CD4-positive, alpha-beta T cell (primary cell): ENCODE data around the gene AKNA. TPM values are rescaled to one million over a fixed set of nuclear protein-coding genes. Genes with fewer than 3 reads are reported as not detected.

Source experiments
- ATAC-seq: fragments of 200-7000 bp; cut with Tn5 transposase; one replicate; pipeline ENCODE4 v1.10.0; 2022; ENCODE audit warnings: mild to moderate bottlenecking; ENCODE audit not compliant: poor library complexity
- CTCF ChIA-PET: fragments of 350-600 bp; sonication (Branson Sonifier 250); formaldehyde crosslinking; loops from one replicate; lab custom pipeline; 2021; ENCODE audit warnings: antibody characterized with exemption, inconsistent platforms; lab: Charles Lee
- POLR2A ChIA-PET: fragments of 350-600 bp; sonication (Branson Sonifier 250); formaldehyde crosslinking; loops from one replicate; lab custom pipeline; 2021; ENCODE audit warnings: antibody characterized with exemption, inconsistent platforms; lab: Charles Lee
- DNase-seq, 14 experiments: peaks; one replicate each; pipeline ENCODE4 v3.0.0-alpha.2; 2013 to 2020; ENCODE audit warnings: mixed read lengths in 2 of 14
- H3K27ac ChIP-seq, 2 donors: one replicate each; pipeline versions ENCODE4 v1.5.1 to v1.7.0; 2013; ENCODE audit warnings: low read length in 2 of 2, low read depth in 1 of 2, mild to moderate bottlenecking in 1 of 2
- H3K27me3 ChIP-seq, 2 experiments: 1 replicate in 1 of 2; 2 replicates in 1 of 2; pipeline versions ENCODE4 v1.6.1 to v1.7.0; 2013; ENCODE audit warnings: low read length in 2 of 2, control low read depth in 1 of 2, mild to moderate bottlenecking in 1 of 2, moderate library complexity in 1 of 2; ENCODE audit not compliant: insufficient read depth in 2 of 2, control insufficient read depth in 1 of 2
- H3K36me3 ChIP-seq: one replicate; pipeline ENCODE4 v1.6.1; 2013; ENCODE audit warnings: low read length, control low read depth; ENCODE audit not compliant: insufficient read depth
- H3K4me1 ChIP-seq: one replicate; pipeline ENCODE4 v1.6.1; 2013; ENCODE audit warnings: low read length, control low read depth; ENCODE audit not compliant: insufficient read depth
- H3K4me3 ChIP-seq: one replicate; pipeline ENCODE4 v1.5.1; 2013; ENCODE audit warnings: mild to moderate bottlenecking, low read length, moderate library complexity
- H3K9me3 ChIP-seq, 2 experiments: 1 replicate in 1 of 2; 2 replicates in 1 of 2; pipeline versions ENCODE4 v1.6.1 to v1.7.0; 2013; ENCODE audit warnings: low read length in 2 of 2, mild to moderate bottlenecking in 2 of 2, control low read depth in 1 of 2, moderate library complexity in 1 of 2; ENCODE audit not compliant: control insufficient read depth in 1 of 2, insufficient read depth in 1 of 2
- H3K27ac Mint-ChIP-seq: one replicate; pipeline ENCODE4 v1.8.0; 2020; ENCODE audit warnings: mixed read lengths
- H3K27me3 Mint-ChIP-seq: one replicate; pipeline ENCODE4 v1.8.0; 2021; ENCODE audit warnings: mixed read lengths
- H3K36me3 Mint-ChIP-seq: one replicate; pipeline ENCODE4 v1.8.0; 2021; ENCODE audit warnings: low read depth, mixed read lengths
- H3K4me1 Mint-ChIP-seq: one replicate; pipeline ENCODE4 v1.8.0; 2021; ENCODE audit warnings: low read depth, mixed read lengths
- H3K4me3 Mint-ChIP-seq: one replicate; pipeline ENCODE4 v1.8.0; 2020; ENCODE audit warnings: mild to moderate bottlenecking, mixed read lengths
- H3K9me3 Mint-ChIP-seq: one replicate; pipeline ENCODE4 v1.8.0; 2020; ENCODE audit warnings: mixed read lengths
- intact Hi-C, 2 experiments: fragments of 100-400 bp; cut with DNase I in 1 of 2; cut with micrococcal nuclease in 1 of 2; formaldehyde crosslinking; loops; one replicate each; pipeline versions ENCODE4 v1.15.1 to v1.9.0; 2023 to 2025; cut with DNase I, micrococcal nuclease
- total RNA-seq, 174 experiments: library from RNA in 2 of 174; stranded (reverse) in 2 of 174; gene quantifications; one replicate each; pipeline ENCODE4 v1.2.3 and lab custom pipeline; 2021 to 2026
- TF ChIP-seq, protein P1 (sequence below): fragments of 200-600 bp; IDR thresholded peaks from one replicate; pipeline ENCODE4 v1.8.0; 2022; ENCODE audit warnings: antibody characterized with exemption, mild to moderate bottlenecking

AKNA gene
- total RNA-seq, 2 experiments from 2014 or later, result 247 to 258 TPM

DNA sequence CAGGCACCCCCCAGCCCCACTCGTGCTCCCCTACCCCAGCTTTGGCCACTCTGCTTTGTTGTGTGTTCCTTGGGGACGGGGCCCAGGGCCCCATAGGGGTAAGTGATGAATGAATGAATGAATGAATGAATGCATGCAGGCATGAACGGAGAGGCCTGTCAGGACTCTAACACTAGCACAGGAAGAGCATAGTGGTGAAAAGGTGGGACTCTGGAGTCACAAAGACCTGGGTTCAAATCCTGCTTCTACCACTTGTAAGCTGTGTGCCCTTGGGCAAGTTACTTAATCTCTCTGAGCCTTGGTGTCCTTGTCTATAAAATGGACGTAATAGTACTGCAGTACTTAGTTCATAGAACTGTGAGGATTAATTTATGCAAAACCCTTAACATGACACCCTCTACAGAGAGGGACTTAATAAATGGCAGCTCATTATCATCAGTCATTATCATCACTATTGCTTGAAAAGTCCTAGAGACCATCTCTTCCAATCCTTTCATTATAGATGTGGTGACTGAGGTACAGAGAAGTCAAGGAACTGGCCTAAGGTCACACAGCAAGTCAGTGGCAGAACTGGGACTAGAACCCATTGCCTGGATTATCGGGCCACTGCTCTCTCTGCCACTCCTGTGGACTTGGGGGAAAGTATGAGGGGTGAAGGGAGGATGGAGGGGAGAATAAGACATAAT, 44.9 kb downstream of the AKNA start:
- no peak for DNase-seq
- no peaks in the 10 kb centered on the region for H3K27me3 Mint-ChIP-seq
- H3K27ac Mint-ChIP-seq, result peak overlapping the region; percentile 81
- no peak for ATAC-seq
- ChIA-PET POLR2A (no interaction called here), CTCF (no interaction called here)
- H3K9me3 ChIP-seq, result no peaks in the 10 kb centered on the region
- intact Hi-C loops, result loop anchor here in 1 of 2 experiments (5.0 kb wide), 2 partner anchors 164 to 249 kb away; partner anchors contain the start of gene WHRN
- H3K36me3 ChIP-seq, result peaks cover 99% of the 10 kb centered on the region
- no peaks in the 10 kb centered on the region for H3K9me3 Mint-ChIP-seq
- peak overlapping the region in 1 of 2 donors; percentile 30 for H3K27ac ChIP-seq
- peaks cover 95% of the 10 kb centered on the region for H3K36me3 Mint-ChIP-seq
- peaks cover 11% of the 10 kb centered on the region for H3K4me1 ChIP-seq
- TF ChIP-seq, protein P1, sequence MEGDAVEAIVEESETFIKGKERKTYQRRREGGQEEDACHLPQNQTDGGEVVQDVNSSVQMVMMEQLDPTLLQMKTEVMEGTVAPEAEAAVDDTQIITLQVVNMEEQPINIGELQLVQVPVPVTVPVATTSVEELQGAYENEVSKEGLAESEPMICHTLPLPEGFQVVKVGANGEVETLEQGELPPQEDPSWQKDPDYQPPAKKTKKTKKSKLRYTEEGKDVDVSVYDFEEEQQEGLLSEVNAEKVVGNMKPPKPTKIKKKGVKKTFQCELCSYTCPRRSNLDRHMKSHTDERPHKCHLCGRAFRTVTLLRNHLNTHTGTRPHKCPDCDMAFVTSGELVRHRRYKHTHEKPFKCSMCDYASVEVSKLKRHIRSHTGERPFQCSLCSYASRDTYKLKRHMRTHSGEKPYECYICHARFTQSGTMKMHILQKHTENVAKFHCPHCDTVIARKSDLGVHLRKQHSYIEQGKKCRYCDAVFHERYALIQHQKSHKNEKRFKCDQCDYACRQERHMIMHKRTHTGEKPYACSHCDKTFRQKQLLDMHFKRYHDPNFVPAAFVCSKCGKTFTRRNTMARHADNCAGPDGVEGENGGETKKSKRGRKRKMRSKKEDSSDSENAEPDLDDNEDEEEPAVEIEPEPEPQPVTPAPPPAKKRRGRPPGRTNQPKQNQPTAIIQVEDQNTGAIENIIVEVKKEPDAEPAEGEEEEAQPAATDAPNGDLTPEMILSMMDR, result no peak
- no peak overlapping the region for H3K4me3 ChIP-seq
- no peaks in the 10 kb centered on the region for H3K27me3 ChIP-seq
- no peak overlapping the region for H3K4me3 Mint-ChIP-seq
- H3K4me1 Mint-ChIP-seq, result peaks cover 21% of the 10 kb centered on the region

DNA sequence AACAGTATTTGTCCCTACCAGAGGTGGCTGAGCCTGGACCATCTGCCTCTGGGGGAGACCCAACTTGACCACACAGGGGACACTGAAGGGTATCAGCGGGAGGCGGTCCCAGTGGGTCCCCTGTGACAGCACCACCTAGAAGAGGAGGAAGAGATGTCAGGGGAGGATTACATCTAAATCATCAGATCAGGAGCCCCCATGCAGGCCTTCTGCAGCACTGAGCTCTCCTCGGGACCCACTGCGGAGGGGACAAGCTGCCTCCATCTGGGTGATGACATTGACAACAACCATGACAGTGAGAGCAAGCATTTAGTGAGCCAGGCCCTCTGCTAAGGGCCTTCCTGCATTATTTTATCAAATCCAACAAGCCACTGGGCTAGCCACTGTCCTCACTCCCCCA, 45.8 kb downstream of the AKNA start:
- H3K4me1 Mint-ChIP-seq, result peaks cover 21% of the 10 kb centered on the region
- Histone ChIP-seq H3K9me3 (no peaks in the 10 kb centered on the region), H3K27ac (no peak overlapping the region), H3K36me3 (peaks cover 100% of the 10 kb centered on the region), H3K4me1 (peaks cover 11% of the 10 kb centered on the region), H3K4me3 (no peak overlapping the region), H3K27me3 (no peaks in the 10 kb centered on the region)
- DNase-seq (no peak), ATAC-seq (no peak)
- peak overlapping the region; percentile 49 for H3K27ac Mint-ChIP-seq
- ChIA-PET CTCF (interaction anchor here (1.0 kb wide), 1 partner anchor 145 kb away, joined by 3 read pairs; no protein-coding TSS in a partner anchor), POLR2A (interaction anchor here (0.8 kb wide), 1 partner anchor 44 kb away, joined by 4 read pairs; no protein-coding TSS in a partner anchor)
- intact Hi-C loops, result loop anchor here in 1 of 2 experiments (5.0 kb wide), 2 partner anchors 165 to 250 kb away; partner anchors contain the start of gene WHRN
- H3K9me3 Mint-ChIP-seq, result no peaks in the 10 kb centered on the region
- H3K27me3 Mint-ChIP-seq, result no peaks in the 10 kb centered on the region
- H3K36me3 Mint-ChIP-seq, result peaks cover 97% of the 10 kb centered on the region
- no peak overlapping the region for H3K4me3 Mint-ChIP-seq
- TF ChIP-seq, protein P1, result no peak

DNA sequence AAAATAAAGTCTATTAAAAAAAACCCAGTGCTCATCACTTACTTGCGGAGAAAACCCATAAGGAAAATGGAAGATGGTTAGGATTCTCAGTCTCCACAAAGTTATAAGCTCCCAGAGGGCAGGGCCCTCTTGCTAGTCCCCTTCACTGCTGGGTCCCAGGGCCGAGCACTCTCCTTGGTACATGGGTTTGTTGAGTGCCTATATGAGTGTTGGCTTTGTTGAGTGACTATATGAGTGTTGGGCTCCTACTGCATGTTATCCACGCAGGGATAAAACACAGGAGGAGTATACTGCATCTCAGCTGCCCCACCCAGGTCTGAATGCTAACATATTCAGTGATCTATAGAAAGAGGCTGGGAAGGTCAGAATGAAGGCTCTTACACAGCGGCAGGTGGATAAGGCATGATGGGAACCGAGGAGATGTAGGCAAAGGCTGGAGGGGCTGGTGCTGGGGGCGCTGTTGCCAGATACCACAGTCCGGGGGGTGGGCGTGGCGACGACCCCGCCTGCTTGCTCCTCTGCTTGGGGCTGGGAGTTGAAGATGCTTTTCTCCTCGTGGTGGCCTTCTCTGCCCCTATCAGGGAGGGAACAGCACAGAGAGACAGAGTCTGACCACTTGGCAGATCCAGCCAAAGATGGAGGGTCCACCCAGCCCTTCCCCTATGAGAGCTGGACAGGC, 46.5 kb downstream of the AKNA start:
- ATAC-seq, result no peak

More for the DNA sequence above, 46.5 kb downstream of the AKNA start:
- H3K4me1 ChIP-seq, result peaks cover 11% of the 10 kb centered on the region
- H3K9me3 Mint-ChIP-seq, result no peaks in the 10 kb centered on the region
- H3K4me3 ChIP-seq, result no peak overlapping the region
- H3K27me3 Mint-ChIP-seq, result no peaks in the 10 kb centered on the region
- H3K9me3 ChIP-seq, result no peaks in the 10 kb centered on the region
- CTCF ChIA-PET, result interaction anchor here (1.0 kb wide), 1 partner anchor 146 kb away, joined by 3 read pairs; no protein-coding TSS in a partner anchor
- peaks cover 97% of the 10 kb centered on the region for H3K36me3 Mint-ChIP-seq
- intact Hi-C loops, result loop anchor here in 1 of 2 experiments (5.0 kb wide), 2 partner anchors 166 to 251 kb away; partner anchors contain the start of gene WHRN
- H3K27me3 ChIP-seq, result no peaks in the 10 kb centered on the region
- H3K36me3 ChIP-seq, result peaks cover 99% of the 10 kb centered on the region
- POLR2A ChIA-PET, result interaction anchor here (0.8 to 2.5 kb wide), 4 partner anchors 44 to 312 kb away, joined by 3 to 7 read pairs (median 4); partner anchors contain the start of gene AKNA
- DNase-seq, result no peak
- H3K4me1 Mint-ChIP-seq, result peaks cover 21% of the 10 kb centered on the region
- H3K27ac ChIP-seq, result peak overlapping the region in 1 of 2 donors; percentile 29
- no peak overlapping the region for H3K4me3 Mint-ChIP-seq
- peak overlapping the region; percentile 34 for H3K27ac Mint-ChIP-seq
- TF ChIP-seq, protein P1, result no peak
